HL-60 (cell line): ENCODE measurements around the gene BHLHE40.

Experiments
- GABPA ChIP-seq: IDR thresholded peaks from 2 replicates; pipeline ENCODE4 v1.6.1; 2012; ENCODE audit warnings: low read depth
- REST ChIP-seq: IDR thresholded peaks from 2 replicates; pipeline ENCODE4 v1.6.1; 2012; ENCODE audit warnings: low read depth; ENCODE audit not compliant: insufficient replicate concordance
- TF ChIP-seq, protein P1 (sequence below): IDR thresholded peaks from one replicate; pipeline ENCODE4 v1.5.1; 2011; ENCODE audit warnings: low read length, control low read depth, inconsistent platforms; ENCODE audit not compliant: insufficient read depth

DNA sequence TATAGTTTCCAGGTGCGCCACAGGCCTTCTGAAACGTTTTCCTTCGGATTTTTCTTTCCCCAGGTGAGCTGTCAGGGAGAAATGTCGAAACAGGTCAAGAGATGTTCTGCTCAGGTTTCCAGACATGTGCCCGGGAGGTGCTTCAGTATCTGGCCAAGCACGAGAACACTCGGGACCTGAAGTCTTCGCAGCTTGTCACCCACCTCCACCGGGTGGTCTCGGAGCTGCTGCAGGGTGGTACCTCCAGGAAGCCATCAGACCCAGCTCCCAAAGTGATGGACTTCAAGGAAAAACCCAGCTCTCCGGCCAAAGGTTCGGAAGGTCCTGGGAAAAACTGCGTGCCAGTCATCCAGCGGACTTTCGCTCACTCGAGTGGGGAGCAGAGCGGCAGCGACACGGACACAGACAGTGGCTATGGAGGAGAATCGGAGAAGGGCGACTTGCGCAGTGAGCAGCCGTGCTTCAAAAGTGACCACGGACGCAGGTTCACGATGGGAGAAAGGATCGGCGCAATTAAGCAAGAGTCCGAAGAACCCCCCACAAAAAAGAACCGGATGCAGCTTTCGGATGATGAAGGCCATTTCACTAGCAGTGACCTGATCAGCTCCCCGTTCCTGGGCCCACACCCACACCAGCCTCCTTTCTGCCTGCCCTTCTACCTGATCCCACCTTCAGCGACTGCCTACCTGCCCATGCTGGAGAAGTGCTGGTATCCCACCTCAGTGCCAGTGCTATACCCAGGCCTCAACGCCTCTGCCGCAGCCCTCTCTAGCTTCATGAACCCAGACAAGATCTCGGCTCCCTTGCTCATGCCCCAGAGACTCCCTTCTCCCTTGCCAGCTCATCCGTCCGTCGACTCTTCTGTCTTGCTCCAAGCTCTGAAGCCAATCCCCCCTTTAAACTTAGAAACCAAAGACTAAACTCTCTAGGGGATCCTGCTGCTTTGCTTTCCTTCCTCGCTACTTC, 3.8 kb downstream of the BHLHE40 start:
- TF ChIP-seq, protein P1, sequence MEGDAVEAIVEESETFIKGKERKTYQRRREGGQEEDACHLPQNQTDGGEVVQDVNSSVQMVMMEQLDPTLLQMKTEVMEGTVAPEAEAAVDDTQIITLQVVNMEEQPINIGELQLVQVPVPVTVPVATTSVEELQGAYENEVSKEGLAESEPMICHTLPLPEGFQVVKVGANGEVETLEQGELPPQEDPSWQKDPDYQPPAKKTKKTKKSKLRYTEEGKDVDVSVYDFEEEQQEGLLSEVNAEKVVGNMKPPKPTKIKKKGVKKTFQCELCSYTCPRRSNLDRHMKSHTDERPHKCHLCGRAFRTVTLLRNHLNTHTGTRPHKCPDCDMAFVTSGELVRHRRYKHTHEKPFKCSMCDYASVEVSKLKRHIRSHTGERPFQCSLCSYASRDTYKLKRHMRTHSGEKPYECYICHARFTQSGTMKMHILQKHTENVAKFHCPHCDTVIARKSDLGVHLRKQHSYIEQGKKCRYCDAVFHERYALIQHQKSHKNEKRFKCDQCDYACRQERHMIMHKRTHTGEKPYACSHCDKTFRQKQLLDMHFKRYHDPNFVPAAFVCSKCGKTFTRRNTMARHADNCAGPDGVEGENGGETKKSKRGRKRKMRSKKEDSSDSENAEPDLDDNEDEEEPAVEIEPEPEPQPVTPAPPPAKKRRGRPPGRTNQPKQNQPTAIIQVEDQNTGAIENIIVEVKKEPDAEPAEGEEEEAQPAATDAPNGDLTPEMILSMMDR = no peak
- TF ChIP-seq REST = no peak
- TF ChIP-seq GABPA = no peak
